GM18870 (cell line): Measurements from ENCODE around the gene HYAL3.

ENCODE experiments used
- ATAC-seq: cut with Tn5 transposase; IDR thresholded peaks from one replicate; pipeline ENCODE4 v1.9.1; 2021; ENCODE audit warnings: moderate library complexity; ENCODE audit not compliant: unreplicated experiment

The HYAL3 gene

DNA sequence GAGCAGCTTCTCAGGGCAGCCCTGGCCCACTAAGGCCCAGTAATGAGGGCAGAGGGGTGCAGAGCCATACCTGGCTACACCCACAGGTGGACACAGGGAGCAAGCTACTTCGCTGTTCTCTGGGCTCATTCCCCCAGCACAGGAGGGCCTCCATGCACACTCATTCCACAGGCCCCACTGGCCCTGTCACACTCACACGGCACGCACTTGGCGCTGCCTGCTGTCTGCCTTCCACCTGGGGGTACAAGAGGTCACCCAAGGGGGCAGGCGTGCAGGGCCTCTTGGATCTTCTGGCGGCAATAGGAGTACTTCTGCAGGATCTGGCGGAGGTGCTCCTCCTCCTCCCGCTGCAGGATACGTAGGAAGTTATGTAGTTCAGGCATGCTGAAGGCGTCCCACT is 31.1 kb upstream of the HYAL3 start:
- ATAC-seq = no peak

- peak; percentile 70 for ATAC-seq
Observed at GRCh38 chr3:50327943-50328691, 28.9 kb upstream of the HYAL3 start, which contains the start of gene TUSC2. Gene TUSC2 (minus strand): TSS chr3:50328223. CDS start chr3:50328099, 124 bp downstream.

GRCh38 chr3:50327129-50327528 is 27.9 kb upstream of the HYAL3 start:
- ATAC-seq = no peak

- ATAC-seq = no peak
Observed at GRCh38 chr3:50326182-50326541, 27.0 kb upstream of the HYAL3 start.

GRCh38 chr3:50325497-50326181 is 26.4 kb upstream of the HYAL3 start:
- no peak for ATAC-seq

- ATAC-seq = no peak
Observed at GRCh38 chr3:50325113-50325480, 25.9 kb upstream of the HYAL3 start.

DNA sequence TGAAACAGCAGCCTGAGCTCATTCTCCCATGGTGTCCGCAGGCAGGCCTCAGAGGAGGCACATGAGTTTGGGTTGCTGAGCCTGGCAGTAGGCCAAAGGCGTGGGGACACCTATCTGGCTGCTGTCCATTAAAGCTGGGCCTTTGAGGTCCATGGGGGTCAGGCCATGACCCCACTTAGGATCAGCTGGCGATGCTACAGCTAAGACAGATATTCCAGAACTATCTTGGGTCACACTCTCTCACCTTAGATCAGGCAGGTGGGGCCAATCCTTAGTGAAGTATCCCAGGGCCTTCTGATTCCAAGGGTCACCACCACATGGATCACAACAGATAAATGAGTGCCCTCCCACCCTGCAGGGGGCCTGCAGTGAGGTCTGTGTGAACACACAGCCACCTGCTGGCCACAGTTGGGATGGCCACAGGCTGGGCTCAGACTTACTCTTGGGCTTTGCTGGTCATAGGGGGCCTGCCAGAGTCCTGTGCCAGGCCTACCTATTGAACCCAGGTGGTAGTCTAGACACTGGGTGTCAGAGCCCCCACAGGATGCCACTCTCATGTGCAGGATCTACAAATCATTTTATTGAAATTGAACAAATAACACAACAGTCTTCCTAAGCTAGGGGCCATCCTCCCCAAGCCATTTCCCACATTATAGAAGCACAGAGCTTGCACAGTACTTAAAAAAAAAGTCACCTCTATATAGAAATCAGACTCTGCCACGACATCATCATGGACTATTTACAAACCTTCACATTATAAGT is 25.3 kb upstream of the HYAL3 start:
- ATAC-seq = no peak

- no peak for ATAC-seq
Observed at GRCh38 chr3:50323614-50324199, 24.5 kb upstream of the HYAL3 start.

DNA sequence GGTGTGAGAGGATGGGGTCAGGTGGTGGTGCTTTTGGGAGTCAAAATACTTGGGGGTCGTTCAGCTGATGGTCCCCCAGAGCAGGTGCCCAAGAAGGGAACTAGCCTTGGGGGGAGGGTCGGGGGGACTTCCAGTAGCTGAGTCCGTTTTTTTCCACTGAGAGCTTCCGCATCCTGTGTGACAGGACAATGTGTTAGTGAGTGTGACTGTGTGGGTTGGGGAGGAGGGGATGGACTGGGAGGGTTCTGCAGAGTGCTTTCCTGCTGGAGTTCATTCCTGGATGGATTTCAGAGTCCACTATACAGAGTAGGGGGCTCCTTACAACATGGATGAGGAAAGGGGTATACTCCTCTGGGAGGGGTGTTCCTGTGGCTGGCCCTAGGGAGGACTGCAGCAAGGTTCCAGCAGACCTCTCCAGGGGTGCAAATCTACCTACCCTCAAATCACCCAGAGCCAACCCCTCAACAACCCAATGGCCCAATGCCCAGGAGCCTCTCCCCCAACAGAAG is 23.9 kb upstream of the HYAL3 start:
- no peak for ATAC-seq

- ATAC-seq = no peak
Observed at GRCh38 chr3:50322386-50323091, 23.3 kb upstream of the HYAL3 start, which contains the start of gene HYAL2. Gene HYAL2 (minus strand): TSS chr3:50322745. CDS start chr3:50320489, 2,256 bp downstream.

- no peak for ATAC-seq
Observed at GRCh38 chr3:50322115-50322385, 22.8 kb upstream of the HYAL3 start.

GRCh38 chr3:50321336-50322114 is 22.3 kb upstream of the HYAL3 start:
- ATAC-seq = peak; percentile 51

- peak; percentile 27 for ATAC-seq
Observed at GRCh38 chr3:50320853-50321335, 21.7 kb upstream of the HYAL3 start.

DNA sequence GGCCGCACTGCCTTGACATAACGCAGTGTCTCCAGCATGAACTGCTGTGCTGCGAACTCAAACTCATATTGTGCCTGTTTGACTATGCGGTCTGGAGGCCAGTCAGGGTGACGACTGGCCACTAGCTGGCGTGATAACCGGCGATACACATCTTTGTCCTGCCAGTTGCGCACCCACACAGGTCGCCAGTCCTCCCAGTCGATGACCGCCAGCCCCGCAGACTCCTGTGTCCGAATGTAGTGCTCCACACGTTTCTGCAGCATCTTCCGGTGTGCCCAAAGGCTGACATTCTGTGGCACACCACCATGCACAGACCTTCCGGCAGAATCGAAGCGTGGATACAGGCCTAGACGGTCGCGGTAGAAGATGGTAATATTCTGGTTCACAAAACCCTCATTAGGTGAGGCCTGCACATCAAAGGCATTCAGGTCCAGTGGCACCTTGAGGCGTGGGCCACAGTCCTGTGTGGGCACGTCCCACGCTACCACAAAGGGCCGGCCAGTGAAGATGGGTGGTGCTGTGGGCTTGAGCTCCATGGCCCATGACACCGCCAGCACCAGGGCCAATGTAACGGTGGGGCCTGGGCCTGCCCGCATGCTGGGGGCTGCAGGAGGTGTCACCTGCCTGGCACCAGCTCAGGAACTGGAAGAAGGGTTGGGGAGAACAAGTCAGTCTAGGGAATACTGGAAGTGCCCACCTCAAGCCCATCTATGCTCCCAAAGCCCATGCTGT is 20.9 kb upstream of the HYAL3 start:
- no peak for ATAC-seq

GRCh38 chr3:50319181-50319893 is 20.1 kb upstream of the HYAL3 start:
- ATAC-seq = no peak

DNA sequence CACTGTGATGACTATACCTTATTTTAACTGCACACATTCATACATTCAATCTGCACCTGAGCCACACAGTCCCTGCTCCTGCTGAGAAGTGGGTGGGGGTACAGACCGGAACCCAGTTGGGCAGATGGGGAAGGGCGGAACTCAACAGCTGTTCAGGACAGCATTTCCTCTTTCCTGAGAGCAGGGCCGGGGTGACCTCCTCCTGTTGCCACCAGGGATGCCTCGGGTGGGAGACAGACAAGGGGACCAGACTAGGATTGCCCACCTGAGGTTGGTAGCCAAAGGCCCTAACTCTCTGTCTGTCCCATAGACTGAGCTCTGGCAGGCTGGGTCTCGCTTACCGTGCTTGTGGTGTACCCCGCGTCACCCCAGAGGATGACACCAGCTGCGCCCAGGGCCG is 19.4 kb upstream of the HYAL3 start:
- no peak for ATAC-seq

DNA sequence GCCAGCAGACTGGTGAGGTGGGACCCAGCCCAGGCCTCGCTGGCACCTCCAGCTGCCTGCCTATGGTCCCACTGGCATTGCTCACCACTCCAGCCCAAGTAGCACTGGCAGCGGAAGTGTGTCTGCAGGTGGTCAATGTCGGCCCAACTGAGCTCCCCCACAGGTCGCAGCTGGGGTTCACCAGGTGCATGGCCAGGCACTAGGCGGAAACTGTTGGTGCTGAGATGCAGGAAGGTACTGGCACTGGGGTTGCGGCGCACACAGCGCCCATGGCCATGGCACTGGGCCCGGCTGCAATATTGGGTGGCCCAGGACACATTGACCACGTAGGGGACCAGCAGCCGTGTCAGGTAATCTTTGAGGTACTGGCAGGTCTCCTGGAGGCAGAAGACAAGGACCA is 19.0 kb upstream of the HYAL3 start:
- no peak for ATAC-seq

DNA sequence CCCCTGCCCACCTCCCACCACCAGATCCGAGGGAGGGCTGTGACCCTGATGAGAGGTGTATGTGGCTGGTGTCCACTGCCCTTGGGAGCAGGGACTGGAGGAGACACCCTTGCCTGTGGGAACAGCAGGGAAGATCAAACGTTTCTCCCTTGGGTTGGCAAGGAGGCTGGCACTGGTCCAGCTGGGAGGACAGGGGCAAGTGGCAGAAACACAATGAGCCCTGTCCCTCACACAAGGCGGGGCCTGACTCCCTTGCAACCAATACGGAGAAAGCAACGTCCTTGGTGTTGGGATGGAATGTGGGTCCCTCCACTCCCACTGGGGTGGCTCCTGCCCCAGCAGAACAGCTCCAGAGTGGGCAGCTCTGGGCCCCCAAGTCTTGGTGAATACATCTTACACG is 18.1 kb upstream of the HYAL3 start:
- no peak for ATAC-seq
